SK-N-SH treated with all-trans-retinoic acid at 6 μM for 48 hours (cell line): ENCODE data around the gene NPAS1.

Experiments used
- ATAC-seq: fragments of 200-7000 bp; cut with Tn5 transposase; 3 replicates; pipeline ENCODE4 v1.9.1; 2020; ENCODE audit warnings: mild to moderate bottlenecking, moderate library complexity
- ARNTL ChIP-seq: fragments of 450-650 bp; formaldehyde crosslinking; IDR thresholded peaks from 2 replicates; pipeline ENCODE4 v1.5.0; 2020; ENCODE audit warnings: low read depth, mild to moderate bottlenecking, moderate library complexity, borderline replicate concordance
- BACH2 ChIP-seq: fragments of 250-450 bp; sonication (Bioruptor Pico); IDR thresholded peaks from 2 replicates; pipeline ENCODE4 v1.9.0; 2021; ENCODE audit warnings: mild to moderate bottlenecking, borderline replicate concordance
- CSDC2 ChIP-seq: fragments of 250-450 bp; sonication (Bioruptor Pico); IDR thresholded peaks from 2 replicates; pipeline ENCODE4 v1.5.0; 2020; ENCODE audit warnings: mild to moderate bottlenecking, moderate library complexity
- GLIS3 ChIP-seq: fragments of 250-450 bp; sonication (Bioruptor Pico); IDR thresholded peaks from 2 replicates; pipeline ENCODE4 v1.5.0; 2020; ENCODE audit warnings: mild to moderate bottlenecking, moderate library complexity
- ISL1 ChIP-seq: fragments of 250-450 bp; sonication (Bioruptor Pico); IDR thresholded peaks from 2 replicates; pipeline ENCODE4 v2.1.2; 2022; ENCODE audit warnings: mild to moderate bottlenecking, moderate library complexity
- OSR1 ChIP-seq: fragments of 250-450 bp; sonication (Bioruptor Pico); IDR thresholded peaks from 2 replicates; pipeline ENCODE4 v1.8.0; 2022; ENCODE audit warnings: moderate library complexity, mild to moderate bottlenecking, inconsistent platforms
- PPARA ChIP-seq: fragments of 250-450 bp; sonication (Bioruptor Pico); IDR thresholded peaks from 2 replicates; pipeline ENCODE4 v1.5.0; 2020; ENCODE audit warnings: mild to moderate bottlenecking, borderline replicate concordance
- SNAI2 ChIP-seq: fragments of 250-450 bp; sonication (Bioruptor Pico); IDR thresholded peaks from 2 replicates; pipeline ENCODE4 v1.5.0; 2020; ENCODE audit warnings: mild to moderate bottlenecking, moderate library complexity
- TCF4 ChIP-seq: fragments of 250-450 bp; sonication (Bioruptor Pico); IDR thresholded peaks from 2 replicates; pipeline ENCODE4 v1.8.0; 2021; ENCODE audit warnings: mild to moderate bottlenecking, moderate library complexity, borderline replicate concordance
- ZC3H10 ChIP-seq: fragments of 250-450 bp; sonication (Bioruptor Pico); IDR thresholded peaks from 2 replicates; pipeline ENCODE4 v1.5.1; 2021; ENCODE audit warnings: mild to moderate bottlenecking, moderate library complexity
- ZFP3 ChIP-seq: fragments of 250-450 bp; sonication (Bioruptor Pico); IDR thresholded peaks from 2 replicates; pipeline ENCODE4 v1.5.0; 2020; ENCODE audit warnings: mild to moderate bottlenecking, moderate library complexity
- ZFP30 ChIP-seq: fragments of 450-650 bp; formaldehyde crosslinking; IDR thresholded peaks from 2 replicates; pipeline ENCODE4 v1.5.0; 2022; ENCODE audit warnings: mild to moderate bottlenecking, moderate library complexity
- ZNF565 ChIP-seq: fragments of 450-650 bp; formaldehyde crosslinking; conservative IDR thresholded peaks from 2 replicates; pipeline ENCODE4 v1.5.0; 2020; ENCODE audit warnings: low read depth, mild to moderate bottlenecking, moderate library complexity
- ZNF70 ChIP-seq: fragments of 450-650 bp; formaldehyde crosslinking; IDR thresholded peaks from 2 replicates; pipeline ENCODE4 v1.5.0; 2020; ENCODE audit warnings: mild to moderate bottlenecking, moderate library complexity
- ZNF8 ChIP-seq: fragments of 450-650 bp; formaldehyde crosslinking; IDR thresholded peaks from 2 replicates; pipeline ENCODE4 v1.5.0; 2020; ENCODE audit warnings: mild to moderate bottlenecking, moderate library complexity
- TF ChIP-seq, protein P1 (sequence below): fragments of 250-450 bp; sonication (Bioruptor Pico); IDR thresholded peaks from 2 replicates; pipeline ENCODE4 v1.8.0; 2021; ENCODE audit warnings: low read depth, mild to moderate bottlenecking, moderate library complexity, borderline replicate concordance
- TF ChIP-seq, protein P2 (sequence below): fragments of 250-450 bp; sonication (Bioruptor Pico); IDR thresholded peaks from 2 replicates; pipeline ENCODE4 v1.8.0; 2020; ENCODE audit warnings: mild to moderate bottlenecking, moderate library complexity, borderline replicate concordance
- TF ChIP-seq, protein P3 (sequence below): fragments of 250-450 bp; sonication (Bioruptor Pico); IDR thresholded peaks from 2 replicates; pipeline ENCODE4 v1.5.1; 2021; ENCODE audit warnings: mild to moderate bottlenecking, moderate library complexity
- TF ChIP-seq, protein P4 (sequence below): fragments of 250-450 bp; sonication (Bioruptor Pico); IDR thresholded peaks from 2 replicates; pipeline ENCODE4 v1.5.0; 2020; ENCODE audit warnings: mild to moderate bottlenecking, moderate library complexity

The NPAS1 gene

DNA sequence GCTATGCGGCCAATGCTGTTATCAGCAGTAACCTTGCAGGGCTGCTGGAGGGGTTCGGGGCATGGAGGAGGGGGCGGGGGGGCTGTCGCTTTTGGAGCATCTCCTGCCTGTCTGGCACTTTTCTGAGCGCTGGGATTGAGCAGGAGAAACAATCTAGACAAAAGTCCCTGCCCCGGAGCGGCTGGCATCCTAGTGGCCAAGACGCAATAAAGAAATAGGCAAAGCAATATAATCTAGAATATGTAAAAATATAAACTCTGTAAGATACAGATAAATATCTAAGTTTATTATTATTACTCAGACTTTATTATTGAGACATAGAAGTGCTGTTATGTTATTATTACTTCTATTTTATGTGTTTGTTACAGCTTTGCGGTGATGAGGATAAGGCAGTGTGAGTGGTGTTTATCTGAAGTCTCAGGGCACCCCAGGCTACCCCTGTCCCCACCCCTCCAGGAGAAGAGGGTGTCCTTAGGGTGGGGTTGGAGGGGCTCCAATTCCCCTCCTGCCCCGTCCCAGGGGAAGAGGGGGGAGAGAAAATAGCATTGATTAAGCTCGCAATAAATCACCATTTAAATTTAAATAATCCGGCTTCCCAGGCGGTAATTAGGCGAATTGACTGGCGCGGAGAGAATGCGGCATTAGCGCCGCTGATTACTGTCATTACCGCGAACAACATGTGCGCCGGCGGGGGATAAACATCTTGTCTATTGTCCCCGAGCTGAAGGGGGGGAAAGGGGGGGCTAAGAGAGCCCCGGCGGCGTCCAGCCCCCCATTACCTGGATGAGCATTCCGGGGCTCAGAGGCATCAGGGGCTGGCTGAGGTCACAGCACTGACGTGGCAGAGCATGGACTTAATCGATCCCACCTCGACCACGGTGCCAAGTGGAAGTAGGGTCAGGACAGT is 3.2 kb downstream of the NPAS1 start:
- TF ChIP-seq, protein P1, sequence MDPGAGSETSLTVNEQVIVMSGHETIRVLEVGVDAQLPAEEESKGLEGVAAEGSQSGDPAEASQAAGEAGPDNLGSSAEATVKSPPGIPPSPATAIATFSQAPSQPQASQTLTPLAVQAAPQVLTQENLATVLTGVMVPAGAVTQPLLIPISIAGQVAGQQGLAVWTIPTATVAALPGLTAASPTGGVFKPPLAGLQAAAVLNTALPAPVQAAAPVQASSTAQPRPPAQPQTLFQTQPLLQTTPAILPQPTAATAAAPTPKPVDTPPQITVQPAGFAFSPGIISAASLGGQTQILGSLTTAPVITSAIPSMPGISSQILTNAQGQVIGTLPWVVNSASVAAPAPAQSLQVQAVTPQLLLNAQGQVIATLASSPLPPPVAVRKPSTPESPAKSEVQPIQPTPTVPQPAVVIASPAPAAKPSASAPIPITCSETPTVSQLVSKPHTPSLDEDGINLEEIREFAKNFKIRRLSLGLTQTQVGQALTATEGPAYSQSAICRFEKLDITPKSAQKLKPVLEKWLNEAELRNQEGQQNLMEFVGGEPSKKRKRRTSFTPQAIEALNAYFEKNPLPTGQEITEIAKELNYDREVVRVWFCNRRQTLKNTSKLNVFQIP (CRISPR knock-in tag) = no peak
- TF ChIP-seq ZFP3 = no peak
- TF ChIP-seq, protein P2, sequence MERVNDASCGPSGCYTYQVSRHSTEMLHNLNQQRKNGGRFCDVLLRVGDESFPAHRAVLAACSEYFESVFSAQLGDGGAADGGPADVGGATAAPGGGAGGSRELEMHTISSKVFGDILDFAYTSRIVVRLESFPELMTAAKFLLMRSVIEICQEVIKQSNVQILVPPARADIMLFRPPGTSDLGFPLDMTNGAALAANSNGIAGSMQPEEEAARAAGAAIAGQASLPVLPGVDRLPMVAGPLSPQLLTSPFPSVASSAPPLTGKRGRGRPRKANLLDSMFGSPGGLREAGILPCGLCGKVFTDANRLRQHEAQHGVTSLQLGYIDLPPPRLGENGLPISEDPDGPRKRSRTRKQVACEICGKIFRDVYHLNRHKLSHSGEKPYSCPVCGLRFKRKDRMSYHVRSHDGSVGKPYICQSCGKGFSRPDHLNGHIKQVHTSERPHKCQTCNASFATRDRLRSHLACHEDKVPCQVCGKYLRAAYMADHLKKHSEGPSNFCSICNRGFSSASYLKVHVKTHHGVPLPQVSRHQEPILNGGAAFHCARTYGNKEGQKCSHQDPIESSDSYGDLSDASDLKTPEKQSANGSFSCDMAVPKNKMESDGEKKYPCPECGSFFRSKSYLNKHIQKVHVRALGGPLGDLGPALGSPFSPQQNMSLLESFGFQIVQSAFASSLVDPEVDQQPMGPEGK (CRISPR knock-in tag) = no peak
- TF ChIP-seq PPARA = no peak
- TF ChIP-seq ARNTL = no peak
- TF ChIP-seq ZFP30 = no peak
- TF ChIP-seq ZC3H10 (CRISPR knock-in tag) = no peak
- TF ChIP-seq, protein P3, sequence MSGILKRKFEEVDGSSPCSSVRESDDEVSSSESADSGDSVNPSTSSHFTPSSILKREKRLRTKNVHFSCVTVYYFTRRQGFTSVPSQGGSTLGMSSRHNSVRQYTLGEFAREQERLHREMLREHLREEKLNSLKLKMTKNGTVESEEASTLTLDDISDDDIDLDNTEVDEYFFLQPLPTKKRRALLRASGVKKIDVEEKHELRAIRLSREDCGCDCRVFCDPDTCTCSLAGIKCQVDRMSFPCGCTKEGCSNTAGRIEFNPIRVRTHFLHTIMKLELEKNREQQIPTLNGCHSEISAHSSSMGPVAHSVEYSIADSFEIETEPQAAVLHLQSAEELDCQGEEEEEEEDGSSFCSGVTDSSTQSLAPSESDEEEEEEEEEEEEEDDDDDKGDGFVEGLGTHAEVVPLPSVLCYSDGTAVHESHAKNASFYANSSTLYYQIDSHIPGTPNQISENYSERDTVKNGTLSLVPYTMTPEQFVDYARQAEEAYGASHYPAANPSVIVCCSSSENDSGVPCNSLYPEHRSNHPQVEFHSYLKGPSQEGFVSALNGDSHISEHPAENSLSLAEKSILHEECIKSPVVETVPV (CRISPR knock-in tag) = no peak
- no peak for TF ChIP-seq ZNF565 (CRISPR knock-in tag)
- TF ChIP-seq ZNF8 = no peak
- TF ChIP-seq ISL1 (CRISPR knock-in tag) = no peak
- TF ChIP-seq TCF4 = no peak
- no peak for TF ChIP-seq OSR1
- TF ChIP-seq GLIS3 (CRISPR knock-in tag) = no peak
- TF ChIP-seq, protein P4, sequence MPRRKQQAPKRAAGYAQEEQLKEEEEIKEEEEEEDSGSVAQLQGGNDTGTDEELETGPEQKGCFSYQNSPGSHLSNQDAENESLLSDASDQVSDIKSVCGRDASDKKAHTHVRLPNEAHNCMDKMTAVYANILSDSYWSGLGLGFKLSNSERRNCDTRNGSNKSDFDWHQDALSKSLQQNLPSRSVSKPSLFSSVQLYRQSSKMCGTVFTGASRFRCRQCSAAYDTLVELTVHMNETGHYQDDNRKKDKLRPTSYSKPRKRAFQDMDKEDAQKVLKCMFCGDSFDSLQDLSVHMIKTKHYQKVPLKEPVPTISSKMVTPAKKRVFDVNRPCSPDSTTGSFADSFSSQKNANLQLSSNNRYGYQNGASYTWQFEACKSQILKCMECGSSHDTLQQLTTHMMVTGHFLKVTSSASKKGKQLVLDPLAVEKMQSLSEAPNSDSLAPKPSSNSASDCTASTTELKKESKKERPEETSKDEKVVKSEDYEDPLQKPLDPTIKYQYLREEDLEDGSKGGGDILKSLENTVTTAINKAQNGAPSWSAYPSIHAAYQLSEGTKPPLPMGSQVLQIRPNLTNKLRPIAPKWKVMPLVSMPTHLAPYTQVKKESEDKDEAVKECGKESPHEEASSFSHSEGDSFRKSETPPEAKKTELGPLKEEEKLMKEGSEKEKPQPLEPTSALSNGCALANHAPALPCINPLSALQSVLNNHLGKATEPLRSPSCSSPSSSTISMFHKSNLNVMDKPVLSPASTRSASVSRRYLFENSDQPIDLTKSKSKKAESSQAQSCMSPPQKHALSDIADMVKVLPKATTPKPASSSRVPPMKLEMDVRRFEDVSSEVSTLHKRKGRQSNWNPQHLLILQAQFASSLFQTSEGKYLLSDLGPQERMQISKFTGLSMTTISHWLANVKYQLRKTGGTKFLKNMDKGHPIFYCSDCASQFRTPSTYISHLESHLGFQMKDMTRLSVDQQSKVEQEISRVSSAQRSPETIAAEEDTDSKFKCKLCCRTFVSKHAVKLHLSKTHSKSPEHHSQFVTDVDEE (CRISPR knock-in tag) = no peak
- peak; percentile 7; the same call in 2 of the 3 replicates for ATAC-seq

DNA sequence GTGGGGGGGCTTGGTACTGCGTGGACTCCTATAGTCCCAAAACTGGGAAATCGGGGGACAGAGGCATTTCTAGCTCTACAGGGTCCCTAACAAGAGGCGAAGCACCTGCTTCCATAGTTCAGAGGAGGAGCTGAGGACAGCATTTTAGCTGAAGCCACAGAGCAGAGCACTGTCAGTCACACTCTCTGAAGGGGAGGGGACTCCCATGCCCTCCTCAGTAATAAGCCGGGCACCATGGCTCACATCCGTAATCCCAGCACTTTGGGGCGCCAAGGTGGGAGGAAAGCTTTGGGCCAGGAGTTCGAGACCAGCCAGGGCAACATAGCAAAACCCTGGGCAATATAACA is 3.8 kb downstream of the NPAS1 start:
- TF ChIP-seq, protein P3 (CRISPR knock-in tag) = no peak
- TF ChIP-seq, protein P1 (CRISPR knock-in tag) = no peak
- TF ChIP-seq SNAI2 (CRISPR knock-in tag) = no peak
- TF ChIP-seq GLIS3 (CRISPR knock-in tag) = no peak
- no peak for TF ChIP-seq ZC3H10 (CRISPR knock-in tag)
- TF ChIP-seq TCF4 = no peak
- no peak for TF ChIP-seq ZFP3
- no peak for TF ChIP-seq BACH2 (CRISPR knock-in tag)
- TF ChIP-seq ZNF70 = no peak
- TF ChIP-seq CSDC2 (CRISPR knock-in tag) = no peak
- ATAC-seq = no peak; the same call in 2 of the 3 replicates
